Lower leg skin (tissue), 4 donors: ENCODE measurements around the gene SH3RF3. TPM values are rescaled to one million over a fixed set of nuclear protein-coding genes. Genes with fewer than 3 reads are reported as not detected.
A peak's percentile ranks its signal among the peaks of the same experiment; 100 is the strongest.

Experiments
- DNase-seq, 2 donors: peaks; one replicate each; pipeline ENCODE4 v3.0.0-alpha.2; 2019; ENCODE audit warnings: low spot score in 2 of 2
- H3K4me3 ChIP-seq: fragments of 200-600 bp; sonication (generic); 2 replicates; pipeline ENCODE4 v1.5.1; 2017; ENCODE audit warnings: mild to moderate bottlenecking, low read depth; ENCODE audit not compliant: poor library complexity, severe bottlenecking
- POLR2A ChIP-seq, 2 donors: fragments of 450-650 bp; IDR thresholded peaks; one replicate each; pipeline ENCODE4 v1.6.1; 2016 to 2017; ENCODE audit warnings: antibody characterized with exemption in 2 of 2, mild to moderate bottlenecking in 1 of 2, moderate library complexity in 1 of 2
- WGBS, 2 donors: methylation state at CpG; one replicate each; pipeline ENCODE4 v1.1.5; 2018; 5-methylcytosine and 5-hydroxymethylcytosine counted together
- intact Hi-C: fragments of 100-400 bp; cut with DNase I; formaldehyde crosslinking; loops from one replicate; pipeline ENCODE4 v1.15.0; 2023; ENCODE audit warnings: low total_unique reads
- total RNA-seq, 4 donors: library from RNA; depleted of rRNA; stranded (reverse); fragments of >200 nt; gene quantifications; one replicate each; pipeline ENCODE4 v1.1.0, GENCODE V29; 2016
- TF ChIP-seq, protein P1 (sequence below), 3 donors: fragments of 450-650 bp; IDR thresholded peaks; one replicate each; pipeline ENCODE4 v1.5.1; 2016; ENCODE audit warnings: antibody characterized with exemption in 3 of 3, mild to moderate bottlenecking in 3 of 3, moderate library complexity in 2 of 3

SH3RF3 gene
- total RNA-seq, 4 donors from 2014 or later, result 1.9 to 7.4 (median 3.2) TPM

DNA sequence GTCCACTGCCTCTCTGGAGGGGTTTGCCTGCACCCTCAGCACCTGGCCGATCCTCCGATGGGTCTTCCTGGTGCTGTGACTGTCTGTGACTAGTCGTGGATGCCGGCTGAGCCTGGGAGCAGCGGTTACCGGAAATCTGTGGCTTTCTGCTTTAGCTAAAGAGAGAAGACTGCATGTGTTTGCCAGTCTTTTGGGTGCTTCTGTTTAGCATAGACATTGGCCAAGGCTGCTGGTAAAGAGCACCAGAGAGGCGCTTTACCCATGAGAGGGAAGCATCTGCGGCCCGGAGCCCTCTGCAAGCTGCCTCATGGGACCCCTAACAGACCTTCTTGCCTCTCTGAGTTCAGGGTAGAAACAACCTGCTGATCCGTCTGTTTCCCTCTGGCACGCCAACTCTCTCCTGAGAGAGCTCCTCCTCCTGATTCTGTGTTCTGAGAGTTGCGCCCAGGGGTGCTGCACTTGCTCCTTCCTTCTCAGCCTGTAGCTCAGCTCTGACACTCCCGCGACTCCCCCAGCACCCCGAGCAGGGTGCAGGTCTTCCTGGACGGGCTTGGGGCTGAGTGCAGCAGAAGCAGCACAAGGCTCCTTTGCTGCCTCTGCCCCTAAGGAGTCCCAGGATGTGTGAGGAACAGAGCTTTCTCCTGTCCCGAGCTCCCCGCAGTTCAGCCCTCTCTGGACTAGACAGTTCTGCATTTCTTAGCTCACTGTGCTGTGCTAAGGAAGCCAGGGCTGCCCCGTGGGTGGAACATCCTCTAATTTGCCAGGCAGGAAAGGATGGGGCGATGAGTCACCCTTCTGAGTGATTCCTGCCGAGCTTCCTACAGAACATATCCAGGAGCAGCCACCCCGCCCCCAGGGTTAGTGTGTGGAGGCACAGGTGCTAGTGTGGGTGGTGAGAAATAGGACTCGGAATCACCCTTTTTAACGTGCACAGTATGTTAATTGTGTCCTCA, 203.2 kb downstream of the SH3RF3 start:
- no peak for TF ChIP-seq POLR2A (IDR thresholded peaks at IDR 0.05)
- TF ChIP-seq, protein P1, sequence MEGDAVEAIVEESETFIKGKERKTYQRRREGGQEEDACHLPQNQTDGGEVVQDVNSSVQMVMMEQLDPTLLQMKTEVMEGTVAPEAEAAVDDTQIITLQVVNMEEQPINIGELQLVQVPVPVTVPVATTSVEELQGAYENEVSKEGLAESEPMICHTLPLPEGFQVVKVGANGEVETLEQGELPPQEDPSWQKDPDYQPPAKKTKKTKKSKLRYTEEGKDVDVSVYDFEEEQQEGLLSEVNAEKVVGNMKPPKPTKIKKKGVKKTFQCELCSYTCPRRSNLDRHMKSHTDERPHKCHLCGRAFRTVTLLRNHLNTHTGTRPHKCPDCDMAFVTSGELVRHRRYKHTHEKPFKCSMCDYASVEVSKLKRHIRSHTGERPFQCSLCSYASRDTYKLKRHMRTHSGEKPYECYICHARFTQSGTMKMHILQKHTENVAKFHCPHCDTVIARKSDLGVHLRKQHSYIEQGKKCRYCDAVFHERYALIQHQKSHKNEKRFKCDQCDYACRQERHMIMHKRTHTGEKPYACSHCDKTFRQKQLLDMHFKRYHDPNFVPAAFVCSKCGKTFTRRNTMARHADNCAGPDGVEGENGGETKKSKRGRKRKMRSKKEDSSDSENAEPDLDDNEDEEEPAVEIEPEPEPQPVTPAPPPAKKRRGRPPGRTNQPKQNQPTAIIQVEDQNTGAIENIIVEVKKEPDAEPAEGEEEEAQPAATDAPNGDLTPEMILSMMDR (IDR thresholded peaks at IDR 0.05), result no peak
- DNase-seq, result peak; percentile 88 to 97
- WGBS, 2 donors, result 18 to 20% methylated on average over 24 of the region's 24 CpGs
- H3K4me3 ChIP-seq, result no peak overlapping the region
- intact Hi-C loops, result no loop called here

DNA sequence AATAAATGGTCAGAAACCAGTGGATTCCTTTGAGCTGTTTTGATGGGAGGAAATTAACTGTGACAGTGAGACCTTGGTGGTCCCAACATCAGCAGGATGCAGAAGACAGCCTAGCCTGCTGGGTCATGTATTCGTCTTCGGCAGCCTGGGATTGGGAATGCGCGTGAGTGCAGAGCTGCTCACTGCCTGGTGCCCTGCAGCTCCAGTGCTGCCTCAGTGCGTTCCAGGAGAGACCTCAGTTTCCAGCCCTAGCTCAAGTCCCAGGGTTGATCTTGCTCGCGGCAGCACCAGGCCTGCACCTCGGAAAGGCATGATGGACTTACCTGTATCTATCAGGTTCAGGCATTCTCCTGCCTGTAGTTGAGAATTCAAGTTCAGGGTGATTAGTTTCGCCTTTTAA, 203.9 kb downstream of the SH3RF3 start:
- intact Hi-C loops, result no loop called here
- 67 to 74% methylated on average over 9 of the region's 9 CpGs for WGBS, 2 donors
- TF ChIP-seq, protein P1 (IDR thresholded peaks at IDR 0.05), result no peak
- no peak for TF ChIP-seq POLR2A (IDR thresholded peaks at IDR 0.05)
- no peak overlapping the region for H3K4me3 ChIP-seq
- DNase-seq, result no peak

DNA sequence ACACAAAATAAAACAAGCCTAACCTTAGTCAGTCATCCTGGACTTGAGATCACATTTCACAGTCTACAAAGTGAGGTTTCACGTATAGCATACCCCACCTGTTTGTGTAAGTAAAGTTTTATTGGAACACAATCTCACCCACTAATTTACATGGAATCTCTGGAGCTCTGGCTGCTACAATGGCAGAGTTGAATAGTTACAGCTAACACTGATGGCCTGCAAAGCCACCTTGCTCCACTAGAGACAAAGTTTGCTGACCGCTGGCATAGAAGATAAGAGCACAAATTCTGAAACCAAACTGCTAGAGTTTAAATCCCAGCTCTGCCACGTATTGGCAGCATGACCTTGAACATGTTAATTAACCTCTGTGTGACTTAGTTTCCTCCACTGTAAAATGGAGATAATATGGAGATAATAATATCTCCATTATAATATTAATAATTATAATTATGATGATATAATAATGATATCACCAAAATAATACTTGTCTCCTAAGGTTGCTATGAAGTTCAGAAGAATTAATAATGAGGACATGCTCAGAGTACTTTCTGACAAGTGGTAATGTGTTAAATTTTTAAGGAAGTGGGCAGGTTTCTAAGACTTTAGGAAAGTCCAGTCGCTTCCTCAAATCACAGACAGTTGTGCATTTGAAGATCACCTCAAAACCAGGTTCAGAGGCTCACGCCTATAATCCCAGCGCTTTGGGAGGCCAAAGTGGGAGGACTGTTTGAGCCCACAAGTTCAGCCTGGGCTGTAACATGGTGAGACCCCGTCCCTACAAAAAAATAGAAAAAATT, 204.6 kb downstream of the SH3RF3 start:
- 77 to 89% methylated on average over 7 of the region's 7 CpGs for WGBS, 2 donors
- DNase-seq, result no peak
- TF ChIP-seq, protein P1 (IDR thresholded peaks at IDR 0.05), result no peak
- TF ChIP-seq POLR2A (IDR thresholded peaks at IDR 0.05), result no peak
- intact Hi-C loops, result no loop called here
- H3K4me3 ChIP-seq, result no peak overlapping the region

DNA sequence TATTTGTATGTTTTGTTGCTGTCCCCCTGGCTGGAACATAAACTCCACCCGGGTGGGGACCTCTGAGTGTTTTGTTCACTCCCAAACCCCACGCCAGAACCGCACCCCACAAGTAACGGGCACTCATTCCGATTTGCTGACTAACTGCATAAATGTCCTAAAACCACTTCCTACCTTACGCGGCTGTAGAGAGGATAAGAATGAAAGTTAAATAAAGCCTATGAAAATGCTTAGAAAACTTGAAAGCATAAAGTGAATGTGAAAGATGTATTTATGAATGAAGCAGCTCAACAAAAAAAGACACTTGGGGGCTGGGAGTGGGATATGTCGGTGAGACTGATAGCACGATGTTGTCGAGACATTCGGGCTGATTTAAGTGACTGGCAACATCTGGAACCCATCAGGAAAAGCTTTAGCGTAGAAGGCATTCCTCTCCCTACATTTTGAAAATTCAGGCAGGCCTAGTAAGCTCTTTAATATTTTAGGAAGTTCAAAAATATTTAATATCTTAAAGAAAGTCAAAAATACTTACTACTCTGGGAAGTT, 206.7 kb downstream of the SH3RF3 start:
- TF ChIP-seq, protein P1 (IDR thresholded peaks at IDR 0.05), result no peak
- no peak for TF ChIP-seq POLR2A (IDR thresholded peaks at IDR 0.05)
- intact Hi-C loops, result no loop called here
- DNase-seq, result no peak
- WGBS, 2 donors, result 36 to 41% methylated on average over 12 of the region's 12 CpGs
- H3K4me3 ChIP-seq, result no peak overlapping the region

DNA sequence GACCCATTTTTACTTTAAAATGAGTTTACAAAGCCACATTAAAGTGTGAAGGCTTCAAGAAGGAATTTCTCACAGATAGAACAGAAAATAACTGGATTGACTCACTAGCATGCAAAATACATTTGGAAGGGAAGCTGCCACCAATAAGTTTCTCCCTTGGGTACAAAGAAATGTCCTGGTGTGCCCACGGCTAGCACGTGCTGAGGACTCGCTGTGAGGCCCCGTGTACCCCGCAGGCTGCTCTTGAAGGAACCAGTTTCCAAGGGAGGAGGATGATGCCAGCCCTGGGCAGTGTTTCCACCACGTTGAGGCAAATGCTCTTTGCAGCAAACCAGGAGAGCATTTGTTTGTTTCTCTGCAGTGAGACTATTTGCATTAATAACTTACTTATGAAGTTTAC, 207.3 kb downstream of the SH3RF3 start:
- DNase-seq, result peak in 1 of 2 donors; percentile 67
- intact Hi-C loops, result no loop called here
- TF ChIP-seq POLR2A (IDR thresholded peaks at IDR 0.05), result no peak
- TF ChIP-seq, protein P1 (IDR thresholded peaks at IDR 0.05), result no peak
- H3K4me3 ChIP-seq, result no peak overlapping the region
- 56 to 61% methylated on average over 6 of the region's 6 CpGs for WGBS, 2 donors
